Inflammatory macrophage treated with lipopolysaccharide for 1 hour (primary cell): ENCODE results near the gene B4GALT6.
"Not testable (repeated sequence)": the region's sequence is repeated elsewhere in the genome, so short reads cannot be mapped to it uniquely, and the experiment has no call there.

Source experiments
- DNase-seq, 2 donors: peaks; one replicate each; pipeline ENCODE4 v3.0.0-alpha.2; 2020 to 2022

B4GALT6 gene

GRCh38 chr18:31684279-31685096 lies at the start of gene B4GALT6:
B4GALT6 (minus strand) TSS chr18:31684581; CDS start chr18:31684426, 155 bp downstream.
- peak; percentile 7 to 20 for DNase-seq

- DNase-seq: no peak
These were observed 47.2 kb upstream of the B4GALT6 start for GRCh38 chr18:31731628-31732027.

GRCh38 chr18:31729196-31729595 lies 44.8 kb upstream of the B4GALT6 start:
- not testable (repeated sequence) for DNase-seq

GRCh38 chr18:31723990-31724711 lies 39.8 kb upstream of the B4GALT6 start:
- no peak for DNase-seq

- DNase-seq: no peak
These were observed 39.2 kb upstream of the B4GALT6 start for GRCh38 chr18:31723639-31723989.

GRCh38 chr18:31722369-31722957 lies 38.1 kb upstream of the B4GALT6 start:
- peak; percentile 61 to 97 for DNase-seq

- DNase-seq: no peak
These were observed 37.2 kb upstream of the B4GALT6 start for GRCh38 chr18:31721601-31722000.

GRCh38 chr18:31720867-31721266 lies 36.5 kb upstream of the B4GALT6 start:
- DNase-seq: no peak

GRCh38 chr18:31719363-31720006 lies 35.1 kb upstream of the B4GALT6 start:
- DNase-seq: no peak

GRCh38 chr18:31718386-31718785 lies 34.0 kb upstream of the B4GALT6 start:
- DNase-seq: no peak

GRCh38 chr18:31716362-31716761 lies 32.0 kb upstream of the B4GALT6 start:
- DNase-seq: no peak

GRCh38 chr18:31711365-31712172 lies 27.2 kb upstream of the B4GALT6 start:
- DNase-seq: peak in 1 of 2 donors; percentile 23

GRCh38 chr18:31710826-31711225 lies 26.4 kb upstream of the B4GALT6 start:
- DNase-seq: no peak

- no peak for DNase-seq
These were observed 23.4 kb upstream of the B4GALT6 start for GRCh38 chr18:31707815-31708214.

- DNase-seq: no peak
These were observed 18.1 kb upstream of the B4GALT6 start for GRCh38 chr18:31702449-31702848.

- DNase-seq: peak in 1 of 2 donors; percentile 14
These were observed 17.4 kb upstream of the B4GALT6 start for GRCh38 chr18:31701744-31702143.

- DNase-seq: no peak
These were observed 16.6 kb upstream of the B4GALT6 start for GRCh38 chr18:31700990-31701389.

- DNase-seq: no peak
These were observed 13.2 kb upstream of the B4GALT6 start for GRCh38 chr18:31697351-31698298.

GRCh38 chr18:31695989-31696388 lies 11.6 kb upstream of the B4GALT6 start:
- no peak for DNase-seq

- no peak for DNase-seq
These were observed 9.9 kb upstream of the B4GALT6 start for GRCh38 chr18:31694297-31694696.

- DNase-seq: no peak
These were observed 4.2 kb upstream of the B4GALT6 start for GRCh38 chr18:31688606-31689005.
